ENCODE measurements around the gene CT47B1.
"Not testable (repeated sequence)": the region's sequence is repeated elsewhere in the genome, so short reads cannot be mapped to it uniquely, and the experiment has no call there.

DNA sequence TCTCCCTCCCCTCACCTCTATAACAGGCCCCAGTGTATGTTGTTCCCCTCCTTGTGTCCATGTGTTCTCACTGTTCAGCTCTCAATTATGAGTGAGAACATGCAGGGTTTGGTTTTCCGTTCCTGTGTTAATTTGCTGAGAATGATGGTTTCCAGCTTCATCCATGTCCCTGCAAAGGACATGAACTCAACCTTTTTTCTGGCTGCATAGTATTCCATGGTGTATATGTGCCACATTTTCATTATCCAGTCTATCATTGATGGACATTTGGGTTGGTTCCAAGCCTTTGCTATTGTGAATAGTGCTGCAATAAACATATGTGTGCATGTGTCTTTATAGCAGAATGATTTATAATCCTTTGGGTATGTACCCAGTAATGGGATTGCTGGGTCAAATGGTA is 48.5 kb downstream of the CT47B1 start:
- not testable (repeated sequence) for TF ChIP-seq CTCF (IDR thresholded peaks at IDR 0.05); TCF7L2 (IDR thresholded peaks at IDR 0.05; ENCODE audit: low read depth, low read length); POLR2AphosphoS5 (IDR thresholded peaks at IDR 0.05; ENCODE audit: low read depth, low read length); SIN3A (IDR thresholded peaks at IDR 0.05; ENCODE audit: borderline replicate concordance, insufficient read depth, low read depth, low read length)
- TF ChIP-seq, protein P1, sequence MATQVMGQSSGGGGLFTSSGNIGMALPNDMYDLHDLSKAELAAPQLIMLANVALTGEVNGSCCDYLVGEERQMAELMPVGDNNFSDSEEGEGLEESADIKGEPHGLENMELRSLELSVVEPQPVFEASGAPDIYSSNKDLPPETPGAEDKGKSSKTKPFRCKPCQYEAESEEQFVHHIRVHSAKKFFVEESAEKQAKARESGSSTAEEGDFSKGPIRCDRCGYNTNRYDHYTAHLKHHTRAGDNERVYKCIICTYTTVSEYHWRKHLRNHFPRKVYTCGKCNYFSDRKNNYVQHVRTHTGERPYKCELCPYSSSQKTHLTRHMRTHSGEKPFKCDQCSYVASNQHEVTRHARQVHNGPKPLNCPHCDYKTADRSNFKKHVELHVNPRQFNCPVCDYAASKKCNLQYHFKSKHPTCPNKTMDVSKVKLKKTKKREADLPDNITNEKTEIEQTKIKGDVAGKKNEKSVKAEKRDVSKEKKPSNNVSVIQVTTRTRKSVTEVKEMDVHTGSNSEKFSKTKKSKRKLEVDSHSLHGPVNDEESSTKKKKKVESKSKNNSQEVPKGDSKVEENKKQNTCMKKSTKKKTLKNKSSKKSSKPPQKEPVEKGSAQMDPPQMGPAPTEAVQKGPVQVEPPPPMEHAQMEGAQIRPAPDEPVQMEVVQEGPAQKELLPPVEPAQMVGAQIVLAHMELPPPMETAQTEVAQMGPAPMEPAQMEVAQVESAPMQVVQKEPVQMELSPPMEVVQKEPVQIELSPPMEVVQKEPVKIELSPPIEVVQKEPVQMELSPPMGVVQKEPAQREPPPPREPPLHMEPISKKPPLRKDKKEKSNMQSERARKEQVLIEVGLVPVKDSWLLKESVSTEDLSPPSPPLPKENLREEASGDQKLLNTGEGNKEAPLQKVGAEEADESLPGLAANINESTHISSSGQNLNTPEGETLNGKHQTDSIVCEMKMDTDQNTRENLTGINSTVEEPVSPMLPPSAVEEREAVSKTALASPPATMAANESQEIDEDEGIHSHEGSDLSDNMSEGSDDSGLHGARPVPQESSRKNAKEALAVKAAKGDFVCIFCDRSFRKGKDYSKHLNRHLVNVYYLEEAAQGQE (IDR thresholded peaks at IDR 0.05; ENCODE audit: insufficient read depth in 1 of 2, low read depth in 2 of 2, low read length in 1 of 2) = not testable (repeated sequence)
